DOHH2 (cell line): Measurements from ENCODE around the gene NEU4.
"Not testable (repeated sequence)": the region's sequence is repeated elsewhere in the genome, so short reads cannot be mapped to it uniquely, and the experiment has no call there.

Experiments used
- H3F3A ChIP-seq: fragments of 200-600 bp; sonication (generic), shearing (Covaris generic); 2 replicates; pipeline ENCODE4 v1.6.0; 2016; ENCODE audit warnings: antibody characterized with exemption, mild to moderate bottlenecking; ENCODE audit not compliant: control insufficient read depth, insufficient read depth
- H3K27ac ChIP-seq: fragments of 200-600 bp; sonication (generic); 2 replicates; pipeline ENCODE4 v1.5.1; 2014; ENCODE audit warnings: low read depth, mild to moderate bottlenecking, low read length, moderate library complexity
- H3K27me3 ChIP-seq: fragments of 200-600 bp; sonication (generic); 2 replicates; pipeline ENCODE4 v1.6.1; 2014; ENCODE audit warnings: mild to moderate bottlenecking, low read length, mixed read lengths; ENCODE audit not compliant: control insufficient read depth
- H3K36me3 ChIP-seq: fragments of 200-600 bp; sonication (generic); 2 replicates; pipeline ENCODE4 v1.6.1; 2014; ENCODE audit warnings: mild to moderate bottlenecking, low read length, moderate library complexity, mixed read lengths; ENCODE audit not compliant: control insufficient read depth
- H3K4me1 ChIP-seq: fragments of 200-600 bp; sonication (generic); 2 replicates; pipeline ENCODE4 v1.6.1; 2014; ENCODE audit warnings: mild to moderate bottlenecking, low read length, mixed read lengths; ENCODE audit not compliant: control insufficient read depth
- H3K4me2 ChIP-seq: fragments of 200-600 bp; sonication (generic); 2 replicates; pipeline ENCODE4 v1.6.0; 2014; ENCODE audit warnings: mild to moderate bottlenecking, low read length, moderate library complexity
- H3K4me3 ChIP-seq: fragments of 200-600 bp; sonication (generic); 2 replicates; pipeline ENCODE4 v1.5.1; 2014; ENCODE audit warnings: mild to moderate bottlenecking, low read length, mixed read lengths
- H3K79me2 ChIP-seq: fragments of 200-600 bp; sonication (generic); 2 replicates; pipeline ENCODE4 v1.6.1; 2014; ENCODE audit warnings: mild to moderate bottlenecking, low read length, mixed read lengths; ENCODE audit not compliant: control insufficient read depth
- H3K9me2 ChIP-seq: fragments of 200-600 bp; sonication (generic); replicated peaks from 2 replicates; pipeline ENCODE4 v1.6.1; 2014; ENCODE audit warnings: mild to moderate bottlenecking, low read length, mixed read lengths; ENCODE audit not compliant: control insufficient read depth
- H3K9me3 ChIP-seq: fragments of 200-600 bp; sonication (generic); 2 replicates; pipeline ENCODE4 v1.6.1; 2014; ENCODE audit warnings: antibody characterized with exemption, low read length, mixed read lengths; ENCODE audit not compliant: control insufficient read depth, insufficient read depth
- H4K20me1 ChIP-seq: fragments of 200-600 bp; sonication (generic); 2 replicates; pipeline ENCODE4 v1.6.0; 2014; ENCODE audit warnings: low read depth, mild to moderate bottlenecking, antibody characterized with exemption, low read length, moderate library complexity; ENCODE audit not compliant: control insufficient read depth, insufficient read depth
- CTCF ChIP-seq: fragments of 200-600 bp; sonication (generic); IDR thresholded peaks from one replicate; pipeline ENCODE4 v1.5.1; 2014; ENCODE audit warnings: antibody characterized with exemption, mild to moderate bottlenecking, low read depth, low read length; ENCODE audit not compliant: poor library complexity, severe bottlenecking
- EZH2phosphoT487 ChIP-seq: fragments of 200-600 bp; sonication (generic); IDR thresholded peaks from 2 replicates; pipeline ENCODE4 v1.6.1; 2017; ENCODE audit warnings: borderline replicate concordance, mild to moderate bottlenecking, antibody characterized with exemption, low read length, moderate library complexity, mixed read lengths

Gene NEU4

DNA sequence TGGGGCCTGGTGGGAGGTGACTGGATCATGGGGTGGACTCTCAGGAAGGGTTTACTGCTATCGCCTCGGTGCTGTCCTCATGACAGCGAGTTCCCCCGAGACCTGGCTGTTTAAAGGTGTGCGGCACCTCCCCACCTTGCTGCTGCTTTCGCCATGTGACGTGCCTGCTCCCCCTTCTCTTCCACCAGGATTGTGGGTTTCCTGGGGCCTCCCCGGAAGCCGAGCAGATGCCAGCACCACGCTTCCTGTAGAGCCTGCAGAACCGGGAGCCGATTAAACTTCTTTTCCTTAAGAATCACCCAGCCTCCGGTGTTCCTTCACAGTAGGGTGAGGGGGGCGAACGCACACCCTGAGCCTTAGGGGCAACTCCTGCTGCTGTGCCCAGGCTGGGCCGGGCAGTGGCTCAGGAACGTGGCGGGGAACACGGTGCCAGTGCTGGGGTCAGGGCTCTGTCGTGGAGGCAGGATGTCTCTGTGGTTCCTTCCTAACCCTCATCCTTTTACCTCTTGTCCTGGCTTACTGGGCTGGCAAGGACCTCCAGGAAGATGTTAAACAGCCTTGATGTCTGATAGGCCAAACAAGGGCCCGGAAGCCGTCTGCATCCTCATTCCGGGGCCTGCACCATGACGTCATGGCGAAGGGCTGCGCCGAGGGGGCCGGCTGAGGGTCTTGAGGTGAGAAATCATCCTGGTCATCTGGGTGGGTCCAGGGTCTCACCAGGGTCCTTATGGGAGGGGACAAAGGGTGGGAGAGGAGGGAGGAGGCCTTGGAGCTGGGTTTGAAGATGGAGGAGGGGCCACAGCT is 12.7 kb downstream of the NEU4 start:
- H4K20me1 ChIP-seq: no peaks in the 10 kb centered on the region
- no peaks in the 10 kb centered on the region for H3K79me2 ChIP-seq
- H3F3A ChIP-seq: peaks cover 7% of the 10 kb centered on the region
- no peak overlapping the region for H3K27ac ChIP-seq
- TF ChIP-seq CTCF (no peak), EZH2phosphoT487 (no peak)
- no peak overlapping the region for H3K4me3 ChIP-seq
- peaks cover 10% of the 10 kb centered on the region for H3K4me1 ChIP-seq
- no peaks in the 10 kb centered on the region for H3K27me3 ChIP-seq
- no peaks in the 10 kb centered on the region for H3K9me2 ChIP-seq
- no peaks in the 10 kb centered on the region for H3K36me3 ChIP-seq
- no peak overlapping the region for H3K4me2 ChIP-seq
- peaks cover 8% of the 10 kb centered on the region; the same call in 1 of the 2 replicates for H3K9me3 ChIP-seq

DNA sequence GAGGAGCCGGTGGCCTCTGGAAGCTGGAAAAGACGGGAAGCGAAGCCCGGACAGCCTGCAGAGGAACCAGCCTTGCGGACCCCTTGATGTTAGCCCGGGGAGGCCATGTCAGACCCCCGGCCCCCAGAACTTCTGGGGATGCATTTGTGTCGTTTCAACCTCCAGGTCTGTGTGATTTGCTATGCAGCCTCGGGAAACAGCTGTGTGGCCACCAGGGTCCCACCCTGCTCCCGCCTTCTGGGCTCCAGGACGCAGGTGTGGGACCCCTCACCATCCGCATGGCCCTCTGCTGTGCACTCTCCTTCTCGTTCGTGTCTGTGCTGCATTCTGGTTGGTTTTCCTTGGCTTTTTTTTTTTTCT is 13.3 kb downstream of the NEU4 start:
- H3K27me3 ChIP-seq: no peaks in the 10 kb centered on the region
- TF ChIP-seq CTCF (no peak), EZH2phosphoT487 (no peak)
- H3K36me3 ChIP-seq: no peaks in the 10 kb centered on the region
- no peaks in the 10 kb centered on the region for H3K79me2 ChIP-seq
- no peaks in the 10 kb centered on the region for H3K9me2 ChIP-seq
- H4K20me1 ChIP-seq: no peaks in the 10 kb centered on the region
- no peak overlapping the region for H3K27ac ChIP-seq
- H3F3A ChIP-seq: peaks cover 7% of the 10 kb centered on the region
- H3K4me2 ChIP-seq: no peak overlapping the region
- H3K9me3 ChIP-seq: peaks cover 12% of the 10 kb centered on the region; the same call in 1 of the 2 replicates
- H3K4me3 ChIP-seq: no peak overlapping the region
- H3K4me1 ChIP-seq: peaks cover 7% of the 10 kb centered on the region

DNA sequence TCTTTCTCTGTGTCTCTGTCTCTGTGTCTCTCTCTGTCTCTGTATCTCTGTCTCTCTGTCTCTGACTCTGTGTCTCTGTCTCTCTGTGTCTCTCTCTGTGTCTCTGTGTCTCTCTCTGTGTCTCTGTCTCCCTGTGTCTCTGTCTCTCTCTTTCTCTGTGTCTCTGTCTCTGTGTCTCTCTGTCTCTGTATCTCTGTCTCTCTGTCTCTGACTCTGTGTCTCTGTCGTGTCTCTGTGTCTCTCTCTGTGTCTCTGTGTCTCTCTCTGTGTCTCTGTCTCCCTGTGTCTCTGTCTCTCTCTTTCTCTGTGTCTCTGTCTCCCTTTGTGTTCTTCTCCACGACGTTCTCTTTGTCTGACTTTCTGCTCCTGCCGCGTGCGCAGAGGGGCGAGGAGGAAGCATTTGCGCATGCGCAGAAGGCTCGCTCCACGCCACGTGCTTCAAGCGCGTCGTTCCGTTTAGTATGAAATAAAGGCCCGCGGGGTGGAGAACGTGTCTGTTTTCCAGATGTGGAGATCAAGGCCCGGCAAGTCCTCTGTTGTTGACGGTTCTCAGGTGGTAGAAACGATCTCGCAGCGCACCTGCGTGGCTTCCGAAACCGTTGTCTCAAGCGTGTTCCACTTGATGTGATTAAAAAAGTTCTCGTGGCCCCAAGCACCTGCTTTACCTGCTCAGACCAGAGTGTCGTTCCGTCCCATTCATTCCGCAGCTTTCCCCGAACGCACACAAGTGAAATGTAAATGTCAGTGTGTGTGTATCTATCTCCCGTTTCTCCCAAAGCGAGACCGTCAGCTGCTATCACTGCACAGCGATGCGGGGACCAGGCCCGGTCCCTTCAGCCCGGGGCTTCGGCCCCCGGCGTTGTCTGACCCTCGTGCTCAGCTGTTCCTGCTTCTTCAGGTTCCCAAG is 14.8 kb downstream of the NEU4 start:
- H3K79me2 ChIP-seq, H4K20me1 ChIP-seq, H3K27me3 ChIP-seq, H3K27ac ChIP-seq, H3K4me3 ChIP-seq, H3K36me3 ChIP-seq, H3K4me1 ChIP-seq, H3F3A ChIP-seq, H3K4me2 ChIP-seq, H3K9me2 ChIP-seq: not testable (repeated sequence)
- H3K9me3 ChIP-seq: peaks cover 15% of the 10 kb centered on the region; the same call in 1 of the 2 replicates

DNA sequence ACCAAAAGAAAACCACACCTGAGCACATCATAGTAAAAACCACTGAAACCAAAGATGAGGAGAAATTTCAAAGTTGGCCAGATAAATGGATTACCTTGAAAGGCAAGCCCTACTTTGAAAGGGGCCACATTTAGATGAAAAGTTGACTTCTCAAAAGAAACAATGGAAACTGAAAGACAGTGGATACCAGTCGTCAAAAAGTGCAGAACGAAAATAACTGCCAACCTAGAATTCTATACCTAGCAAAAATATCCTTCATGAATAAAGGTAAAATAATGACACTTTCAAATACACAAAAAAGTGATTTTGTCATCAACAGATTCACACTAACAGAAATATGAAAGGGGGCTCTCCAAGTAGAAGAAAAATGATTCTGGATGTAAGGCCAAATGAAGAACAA is 18.4 kb downstream of the NEU4 start:
- no peaks in the 10 kb centered on the region for H3K36me3 ChIP-seq
- no peaks in the 10 kb centered on the region for H3K9me2 ChIP-seq
- H3K27me3 ChIP-seq: peaks cover 6% of the 10 kb centered on the region
- H3K79me2 ChIP-seq: no peaks in the 10 kb centered on the region
- peaks cover 20% of the 10 kb centered on the region; the same call in 1 of the 2 replicates for H3K9me3 ChIP-seq
- no peak overlapping the region for H3K4me3 ChIP-seq
- no peaks in the 10 kb centered on the region for H4K20me1 ChIP-seq
- peaks cover 7% of the 10 kb centered on the region for H3F3A ChIP-seq
- TF ChIP-seq EZH2phosphoT487: no peak
- TF ChIP-seq CTCF: no peak
- no peak overlapping the region for H3K27ac ChIP-seq
- H3K4me2 ChIP-seq: no peak overlapping the region
- no peaks in the 10 kb centered on the region for H3K4me1 ChIP-seq
